NCI-H128 (cell line): ENCODE data around the gene ZNRF4.
"Not testable (repeated sequence)": the region's sequence is repeated elsewhere in the genome, so short reads cannot be mapped to it uniquely, and the experiment has no call there.

Experiments used
- DNase-seq: peaks from one replicate; lab custom pipeline; 2025; ENCODE audit not compliant: unreplicated experiment; lab: John Stamatoyannopoulos, UW

Gene ZNRF4, protein sequence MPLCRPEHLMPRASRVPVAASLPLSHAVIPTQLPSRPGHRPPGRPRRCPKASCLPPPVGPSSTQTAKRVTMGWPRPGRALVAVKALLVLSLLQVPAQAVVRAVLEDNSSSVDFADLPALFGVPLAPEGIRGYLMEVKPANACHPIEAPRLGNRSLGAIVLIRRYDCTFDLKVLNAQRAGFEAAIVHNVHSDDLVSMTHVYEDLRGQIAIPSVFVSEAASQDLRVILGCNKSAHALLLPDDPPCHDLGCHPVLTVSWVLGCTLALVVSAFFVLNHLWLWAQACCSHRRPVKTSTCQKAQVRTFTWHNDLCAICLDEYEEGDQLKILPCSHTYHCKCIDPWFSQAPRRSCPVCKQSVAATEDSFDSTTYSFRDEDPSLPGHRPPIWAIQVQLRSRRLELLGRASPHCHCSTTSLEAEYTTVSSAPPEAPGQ

DNA sequence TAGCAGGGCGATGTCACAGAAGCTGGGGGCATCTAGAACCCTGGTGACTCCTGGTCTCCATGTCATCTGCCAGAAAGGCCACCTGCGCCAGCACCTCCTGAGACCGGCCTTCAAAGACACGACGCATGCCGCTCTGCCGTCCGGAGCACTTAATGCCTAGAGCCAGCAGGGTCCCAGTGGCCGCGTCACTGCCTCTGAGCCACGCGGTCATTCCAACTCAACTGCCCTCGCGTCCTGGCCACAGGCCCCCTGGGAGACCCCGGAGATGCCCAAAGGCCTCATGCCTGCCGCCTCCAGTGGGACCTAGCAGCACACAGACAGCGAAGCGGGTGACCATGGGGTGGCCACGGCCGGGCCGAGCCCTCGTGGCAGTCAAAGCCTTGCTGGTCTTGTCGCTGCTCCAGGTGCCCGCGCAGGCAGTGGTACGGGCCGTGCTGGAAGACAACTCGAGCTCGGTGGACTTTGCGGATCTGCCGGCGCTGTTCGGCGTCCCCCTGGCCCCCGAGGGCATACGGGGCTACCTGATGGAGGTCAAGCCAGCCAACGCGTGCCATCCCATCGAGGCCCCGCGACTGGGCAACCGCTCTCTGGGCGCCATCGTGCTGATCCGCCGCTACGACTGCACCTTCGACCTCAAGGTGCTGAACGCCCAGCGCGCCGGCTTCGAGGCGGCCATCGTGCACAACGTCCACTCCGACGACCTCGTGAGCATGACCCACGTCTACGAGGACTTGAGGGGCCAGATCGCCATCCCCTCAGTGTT lies at the start of gene ZNRF4:
TSS of gene ZNRF4 (plus strand) at position 51 of the 763 bp plus-strand sequence. CDS start at position 126, 75 bp downstream.
- DNase-seq: no peak

DNA sequence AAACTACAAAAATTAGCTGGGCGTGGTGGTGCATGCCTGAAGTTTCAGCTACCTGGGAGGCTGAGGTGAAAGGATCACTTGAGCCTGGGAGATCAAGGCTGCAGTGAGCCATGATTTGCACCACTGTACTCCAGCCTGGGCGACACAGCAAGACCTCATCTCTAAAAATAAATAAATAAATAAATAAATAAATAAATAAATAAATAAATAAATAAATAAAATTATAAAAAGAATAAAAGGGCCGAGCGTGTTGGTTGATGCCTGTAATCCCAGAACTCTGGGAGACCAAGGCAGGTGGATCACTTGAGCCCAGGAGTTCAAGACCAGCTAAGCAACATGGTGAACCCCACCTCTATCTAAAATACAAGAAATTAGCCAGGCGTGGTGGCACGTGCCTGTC lies 49.0 kb upstream of the ZNRF4 start:
- not testable (repeated sequence) for DNase-seq

DNA sequence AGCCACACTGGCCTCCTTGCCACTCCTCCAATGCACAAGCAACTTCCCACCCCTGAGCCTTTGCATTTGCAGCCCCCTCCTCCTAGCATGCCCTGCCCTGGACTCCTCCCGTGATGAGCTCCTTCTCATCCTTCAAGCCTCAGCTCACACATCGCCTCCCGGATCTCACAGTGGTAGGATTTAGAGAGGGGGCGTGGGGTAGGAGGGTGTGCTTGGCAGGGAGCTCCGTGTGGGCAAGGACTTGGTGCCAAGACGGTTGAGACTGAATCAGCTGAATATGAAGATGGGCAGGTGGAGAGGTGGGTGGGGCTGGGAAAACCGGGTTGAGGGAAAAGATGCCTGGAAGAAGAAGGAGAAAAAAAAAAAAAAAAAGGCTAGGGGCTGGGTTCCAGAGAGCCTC lies 48.4 kb upstream of the ZNRF4 start:
- DNase-seq: no peak

DNA sequence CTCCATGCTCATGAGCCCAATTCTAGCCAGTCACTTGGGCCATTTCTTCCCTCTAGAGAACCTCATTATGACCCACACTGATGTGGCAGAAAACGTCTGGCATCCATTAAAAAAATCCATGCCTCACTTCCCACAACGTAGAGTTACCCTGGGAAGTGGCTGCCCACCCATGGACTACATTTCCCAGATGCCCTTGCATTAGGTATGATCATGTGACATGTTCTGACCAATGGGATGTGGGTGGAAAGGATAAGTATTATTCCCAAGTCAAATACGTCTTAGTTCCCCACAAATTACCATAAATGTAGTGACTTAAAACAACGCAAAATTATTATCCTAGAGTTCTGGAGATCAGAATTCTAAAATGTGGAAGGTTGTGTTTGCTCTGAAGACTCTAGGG lies 47.9 kb upstream of the ZNRF4 start:
- DNase-seq: no peak

DNA sequence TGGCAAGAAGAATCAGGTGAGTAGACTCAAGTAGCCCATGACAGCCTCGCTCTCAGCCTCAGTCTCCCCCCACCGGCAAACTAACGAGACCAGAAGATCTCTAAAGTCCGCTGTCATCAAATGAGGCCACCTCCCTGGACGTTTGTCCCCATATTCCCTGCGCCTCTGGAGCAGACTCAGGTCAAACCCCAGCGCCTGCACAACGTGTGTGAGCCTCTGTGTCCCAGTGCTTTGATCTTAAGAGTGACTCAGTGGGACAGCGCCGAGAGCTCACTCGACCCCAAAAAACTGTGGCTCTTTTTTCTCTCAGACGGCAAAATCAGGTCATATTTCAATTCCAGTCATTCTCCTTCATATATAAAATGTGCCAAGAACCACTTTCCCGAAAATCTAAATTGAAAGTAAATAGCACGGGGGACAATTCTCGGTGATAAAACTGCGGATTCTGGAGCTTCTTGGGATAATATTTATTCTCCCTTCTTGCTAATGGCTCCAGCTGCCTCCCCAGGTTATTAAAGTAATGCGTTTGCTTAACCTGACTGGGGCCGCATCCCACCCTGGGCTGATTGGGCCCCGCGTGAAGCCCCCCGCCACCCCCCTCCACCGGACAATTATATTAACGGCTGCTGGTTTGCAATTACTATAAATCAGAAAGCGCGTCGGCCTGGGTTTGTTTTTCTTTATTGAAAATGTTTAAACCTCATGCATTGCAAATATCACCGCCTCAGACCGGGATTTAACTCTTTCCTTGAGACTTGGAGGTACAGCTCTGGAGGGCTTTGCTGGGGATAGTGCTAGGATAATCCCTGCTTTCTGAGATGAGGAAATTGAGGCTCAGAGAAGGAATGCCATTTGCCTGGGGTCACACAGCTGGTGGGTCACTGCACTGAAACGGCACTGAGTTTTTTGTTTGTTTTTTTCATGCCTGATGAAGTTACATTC lies 37.5 kb upstream of the ZNRF4 start:
- DNase-seq: no peak

DNA sequence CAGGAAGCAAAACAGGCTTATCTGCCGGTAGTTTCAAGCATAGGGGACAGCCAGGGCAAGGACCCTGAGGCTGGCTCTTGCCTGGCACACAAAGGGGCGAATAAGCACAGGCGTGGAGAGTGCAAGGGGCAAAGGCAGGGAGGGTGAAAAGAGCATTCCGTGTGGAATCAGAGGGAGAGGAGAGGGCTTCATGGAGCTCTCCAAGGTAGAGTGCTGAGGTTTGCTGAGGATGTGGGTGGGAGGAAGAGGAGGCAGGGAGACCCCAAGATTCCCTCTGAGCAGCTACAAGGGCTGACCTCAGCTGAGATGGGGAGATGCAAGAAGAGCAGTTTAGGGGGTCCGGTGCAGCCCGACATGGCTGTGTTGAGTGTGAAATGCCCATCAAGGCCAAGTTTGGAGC lies 36.5 kb upstream of the ZNRF4 start:
- DNase-seq: no peak

DNA sequence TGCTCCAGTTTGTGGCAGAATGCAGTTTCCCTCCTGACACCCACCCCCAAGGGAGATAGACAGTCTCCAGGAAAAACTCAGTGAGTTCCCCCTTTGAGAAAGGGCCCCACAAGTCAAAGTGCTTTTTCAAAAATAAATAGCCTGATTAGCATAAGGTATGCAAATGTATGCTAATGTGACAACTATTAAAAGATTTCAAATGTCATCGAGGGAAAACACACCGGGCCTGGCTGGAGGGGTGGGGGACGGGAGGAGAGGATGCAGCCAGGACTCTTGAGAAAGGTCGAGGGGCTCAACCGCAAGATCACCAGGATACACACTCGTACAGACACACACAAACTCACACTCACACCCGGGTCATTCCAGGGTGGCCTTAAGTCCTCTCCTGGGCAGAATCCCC lies 34.3 kb upstream of the ZNRF4 start:
- DNase-seq: no peak

DNA sequence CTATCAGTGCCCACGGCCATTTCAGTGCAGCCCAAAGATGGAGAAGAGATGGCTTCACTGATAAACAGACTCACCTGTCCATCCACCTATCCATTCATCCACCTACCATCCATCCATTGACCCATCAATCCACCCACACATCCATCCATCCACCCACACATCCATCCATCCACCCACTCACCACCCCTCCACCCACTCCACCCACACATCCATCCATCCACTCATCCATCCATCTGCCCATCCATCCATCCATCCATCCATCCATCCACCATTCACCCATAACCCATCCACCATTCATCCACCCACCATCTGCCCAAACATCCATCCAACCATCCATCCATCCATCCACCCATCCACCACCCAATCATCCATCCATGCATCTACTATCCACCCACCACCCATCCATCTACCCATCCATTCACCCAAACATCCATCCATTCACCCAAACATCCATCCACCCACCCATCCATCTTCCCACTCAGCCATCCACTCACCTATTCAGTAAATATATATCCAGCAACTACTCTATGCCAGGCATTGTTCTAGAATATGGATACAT lies 31.6 kb upstream of the ZNRF4 start:
- no peak for DNase-seq

DNA sequence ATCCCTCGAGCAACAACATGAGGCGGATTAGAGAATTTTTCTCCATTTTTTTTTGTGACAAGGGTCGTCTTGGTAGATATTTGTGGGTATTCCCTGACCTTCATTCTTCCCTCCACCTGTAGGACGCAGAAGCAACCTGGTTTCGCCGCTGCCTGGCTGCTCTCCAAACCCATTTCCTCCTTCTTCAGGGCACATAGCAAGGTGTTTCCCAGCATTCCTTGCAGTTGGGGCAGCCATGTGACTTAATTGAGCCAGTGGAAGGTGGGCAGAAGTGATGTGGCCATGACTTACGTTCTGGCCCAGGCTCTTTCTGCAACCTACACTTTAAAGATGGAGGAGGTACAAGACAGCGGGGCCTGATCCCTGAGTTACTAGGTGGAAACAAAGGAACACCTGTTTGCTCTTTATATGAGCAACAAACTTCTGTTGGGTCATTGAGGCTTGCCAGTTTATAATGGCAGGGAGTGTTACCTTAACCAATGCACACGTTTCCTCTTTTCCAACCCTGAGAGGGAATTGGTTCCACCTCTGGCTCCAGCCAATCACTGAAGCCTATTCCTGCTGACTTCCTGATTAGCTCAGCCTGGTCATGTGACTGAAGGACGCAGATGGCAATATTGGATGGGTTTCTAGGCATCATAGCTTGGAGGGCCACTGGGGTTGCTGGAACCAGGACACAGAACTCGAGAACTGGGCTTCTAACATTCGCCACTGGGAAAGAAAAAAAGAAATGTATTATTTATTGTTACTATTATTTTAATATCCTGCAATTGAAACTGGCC lies 30.8 kb upstream of the ZNRF4 start:
- no peak for DNase-seq

DNA sequence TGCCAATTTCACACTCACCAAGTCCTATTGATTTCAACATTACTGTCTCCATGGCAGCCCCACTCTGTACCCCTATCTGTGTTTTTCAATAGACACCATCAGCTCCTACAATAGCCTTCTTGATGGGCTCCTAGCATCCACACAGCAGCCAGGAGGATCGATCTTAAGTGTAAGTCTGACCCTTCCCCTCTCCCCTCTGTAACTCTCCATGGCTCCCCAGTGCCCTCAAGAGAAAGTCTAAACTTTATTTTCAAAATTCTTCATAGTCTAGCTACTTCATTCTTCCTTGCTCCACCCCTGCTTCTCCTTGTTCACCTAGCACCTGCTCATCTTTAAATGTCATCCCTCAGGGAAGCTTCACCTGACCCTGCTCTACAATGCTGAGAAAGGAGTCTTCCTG lies 30.0 kb upstream of the ZNRF4 start:
- no peak for DNase-seq

DNA sequence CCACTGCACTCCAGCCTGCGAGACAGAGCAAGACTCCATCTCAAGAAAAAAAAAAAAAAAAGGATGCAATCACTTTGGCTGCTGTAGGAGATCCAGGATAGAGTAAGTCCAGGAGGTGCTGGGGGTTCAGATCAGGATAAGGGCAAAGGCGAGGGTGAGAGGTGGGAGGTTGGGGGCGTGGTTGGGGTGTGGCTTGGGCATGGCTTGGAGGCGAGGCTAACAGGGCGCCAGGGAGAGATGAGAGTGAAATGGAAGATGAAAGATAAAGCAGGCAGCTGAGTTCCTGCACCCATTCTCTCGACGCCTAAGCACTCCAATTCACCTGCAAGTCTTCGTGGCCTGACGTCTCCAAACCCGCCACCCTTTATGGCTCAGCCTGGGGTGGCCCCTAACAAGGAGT lies 25.0 kb upstream of the ZNRF4 start:
- DNase-seq: no peak

- DNase-seq: no peak
These were observed 22.5 kb upstream of the ZNRF4 start for GRCh38 chr19:5432687-5433086.

GRCh38 chr19:5434351-5434917 lies 20.8 kb upstream of the ZNRF4 start:
- DNase-seq: no peak

GRCh38 chr19:5434970-5435641 lies 20.1 kb upstream of the ZNRF4 start:
- no peak for DNase-seq

GRCh38 chr19:5435642-5436017 lies 19.6 kb upstream of the ZNRF4 start:
- DNase-seq: no peak

DNA sequence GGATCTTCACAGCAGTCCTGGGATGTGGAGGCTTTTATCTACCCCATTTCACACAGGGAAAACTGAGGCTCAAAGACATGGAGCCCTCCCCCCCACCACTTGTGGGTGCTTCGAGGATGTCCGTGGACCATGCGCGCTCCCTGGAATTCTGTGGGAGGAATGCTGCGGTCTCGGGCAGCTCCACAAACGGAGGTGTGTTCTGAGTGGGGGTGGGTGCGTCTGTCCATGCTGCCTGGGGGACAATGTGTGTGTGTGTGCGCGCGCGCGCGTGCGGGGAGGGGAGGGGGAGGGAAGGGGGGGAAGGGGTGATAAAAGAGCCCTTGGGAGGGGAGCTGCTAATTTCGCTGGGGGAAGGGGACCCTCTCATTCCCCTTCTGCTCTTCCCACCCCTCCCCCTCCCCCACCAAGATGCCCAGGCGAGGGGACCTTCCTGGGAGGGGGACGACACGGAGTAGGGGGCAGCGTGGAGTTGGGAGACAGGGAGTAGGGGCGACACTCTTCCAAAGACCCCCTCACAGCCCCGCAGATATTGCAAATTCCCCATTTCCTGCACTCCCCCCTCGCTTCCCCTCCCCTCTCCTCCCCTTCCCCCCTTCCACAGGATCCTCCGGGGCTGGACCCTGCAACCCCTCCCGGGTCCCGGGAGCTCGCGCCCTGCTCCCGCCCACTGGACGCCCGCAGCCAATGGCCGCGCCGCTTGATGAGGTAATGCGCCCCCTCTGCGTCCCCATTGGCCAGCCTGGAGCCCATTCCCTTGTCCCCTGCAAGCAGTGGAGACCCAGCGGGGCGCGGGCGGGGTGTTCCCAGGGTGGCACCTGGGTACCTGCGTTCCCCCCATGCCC lies 18.9 kb upstream of the ZNRF4 start:
- DNase-seq: no peak

DNA sequence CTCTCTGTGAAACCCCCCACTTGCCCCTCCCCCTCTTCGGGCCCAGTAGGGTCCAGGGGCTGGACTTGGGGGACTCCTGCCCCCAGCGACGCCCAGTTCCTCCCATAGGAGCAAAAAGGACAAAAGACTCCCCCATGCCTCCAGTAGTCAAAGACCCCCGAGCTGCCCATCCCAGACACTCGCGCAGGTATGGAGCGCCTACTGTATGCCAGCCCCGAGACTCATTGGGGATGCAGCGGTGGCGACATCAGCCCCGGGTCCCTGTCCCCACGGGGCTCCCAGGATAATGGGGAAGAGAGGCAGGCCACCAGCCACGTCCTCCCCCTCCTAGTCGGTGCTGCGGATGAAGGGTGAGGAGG lies 18.3 kb upstream of the ZNRF4 start:
- no peak for DNase-seq

DNA sequence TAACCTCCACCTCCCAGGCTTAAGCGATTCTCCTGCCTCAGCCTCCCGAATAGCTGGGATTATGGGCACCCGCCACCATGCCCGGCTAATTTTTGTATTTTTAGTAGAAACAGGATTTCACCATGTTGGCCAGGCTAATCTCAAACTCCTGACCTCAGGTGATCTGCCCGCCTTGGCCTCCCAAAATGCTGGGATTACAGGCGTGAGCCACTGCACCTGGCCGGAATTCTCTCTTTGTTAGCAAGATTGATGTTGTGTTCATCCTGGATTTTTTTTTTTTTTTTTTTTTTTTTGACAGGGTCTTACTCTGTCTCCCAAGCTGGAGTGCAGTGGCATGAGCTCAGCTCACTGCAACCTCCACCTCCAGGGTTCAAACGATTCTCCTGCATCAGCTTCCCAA lies 16.5 kb upstream of the ZNRF4 start:
- not testable (repeated sequence) for DNase-seq

- no peak for DNase-seq
These were observed 15.8 kb upstream of the ZNRF4 start for GRCh38 chr19:5439452-5439851.
